Measurements from ENCODE around the gene ARL6IP1. TPM values are rescaled to one million over a fixed set of nuclear protein-coding genes. Genes with fewer than 3 reads are reported as not detected.
A peak's percentile ranks its signal among the peaks of the same experiment; 100 is the strongest.

The ARL6IP1 gene
- total and polyA plus RNA-seq, 2 of the 13 experiments (the other 11 are each of a cell fraction or from before 2014, with no cell fraction given): 263 to 373 TPM

DNA sequence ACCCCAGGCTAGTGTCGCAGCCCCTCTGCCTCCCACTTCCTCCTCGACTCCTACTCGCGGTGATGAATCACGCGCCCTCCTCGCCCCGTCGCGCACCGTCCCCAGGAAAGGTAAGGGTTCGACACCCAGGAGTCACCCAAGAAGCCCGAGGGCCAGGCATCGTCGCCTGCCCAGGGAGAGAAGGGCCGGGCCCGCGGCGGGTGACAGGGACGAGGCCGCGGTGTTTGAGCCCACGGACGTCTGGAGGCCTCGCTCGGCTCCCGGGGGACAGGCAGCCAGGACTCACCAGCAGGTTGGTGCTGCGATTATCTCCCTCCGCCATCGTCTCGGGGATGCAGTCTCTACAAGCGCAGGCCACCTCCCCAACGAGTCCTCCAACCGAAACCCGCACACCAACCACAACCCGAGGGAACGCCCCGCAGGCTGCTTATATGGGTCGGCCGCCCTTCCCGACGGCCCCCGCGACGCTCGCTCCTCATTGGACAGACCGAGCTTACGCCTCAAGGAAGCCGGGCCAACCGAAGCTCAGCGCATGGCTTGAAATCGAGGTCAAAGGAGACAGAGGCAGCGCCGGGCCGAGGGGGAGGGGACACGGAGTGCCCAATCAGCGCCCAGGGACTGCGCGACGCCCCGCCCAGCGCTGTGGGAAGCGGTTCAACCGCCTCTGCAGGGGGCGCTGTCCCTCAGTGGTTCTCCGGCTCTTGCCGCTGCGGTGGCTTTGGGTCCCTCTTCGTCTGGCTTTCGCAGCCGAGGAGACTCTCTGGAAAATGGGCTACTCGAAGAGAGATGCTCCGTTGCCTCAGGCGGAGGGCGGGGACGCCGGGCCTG, at the start of gene ARL6IP1 (continued):
- TF ChIP-seq, protein P1, sequence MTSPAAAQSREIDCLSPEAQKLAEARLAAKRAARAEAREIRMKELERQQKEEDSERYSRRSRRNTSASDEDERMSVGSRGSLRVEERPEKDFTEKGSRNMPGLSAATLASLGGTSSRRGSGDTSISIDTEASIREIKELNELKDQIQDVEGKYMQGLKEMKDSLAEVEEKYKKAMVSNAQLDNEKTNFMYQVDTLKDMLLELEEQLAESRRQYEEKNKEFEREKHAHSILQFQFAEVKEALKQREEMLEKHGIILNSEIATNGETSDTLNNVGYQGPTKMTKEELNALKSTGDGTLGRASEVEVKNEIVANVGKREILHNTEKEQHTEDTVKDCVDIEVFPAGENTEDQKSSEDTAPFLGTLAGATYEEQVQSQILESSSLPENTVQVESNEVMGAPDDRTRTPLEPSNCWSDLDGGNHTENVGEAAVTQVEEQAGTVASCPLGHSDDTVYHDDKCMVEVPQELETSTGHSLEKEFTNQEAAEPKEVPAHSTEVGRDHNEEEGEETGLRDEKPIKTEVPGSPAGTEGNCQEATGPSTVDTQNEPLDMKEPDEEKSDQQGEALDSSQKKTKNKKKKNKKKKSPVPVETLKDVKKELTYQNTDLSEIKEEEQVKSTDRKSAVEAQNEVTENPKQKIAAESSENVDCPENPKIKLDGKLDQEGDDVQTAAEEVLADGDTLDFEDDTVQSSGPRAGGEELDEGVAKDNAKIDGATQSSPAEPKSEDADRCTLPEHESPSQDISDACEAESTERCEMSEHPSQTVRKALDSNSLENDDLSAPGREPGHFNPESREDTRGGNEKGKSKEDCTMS (CRISPR knock-in tag; conservative IDR thresholded peaks at IDR 0.05): no peak
- TF ChIP-seq, protein P2, sequence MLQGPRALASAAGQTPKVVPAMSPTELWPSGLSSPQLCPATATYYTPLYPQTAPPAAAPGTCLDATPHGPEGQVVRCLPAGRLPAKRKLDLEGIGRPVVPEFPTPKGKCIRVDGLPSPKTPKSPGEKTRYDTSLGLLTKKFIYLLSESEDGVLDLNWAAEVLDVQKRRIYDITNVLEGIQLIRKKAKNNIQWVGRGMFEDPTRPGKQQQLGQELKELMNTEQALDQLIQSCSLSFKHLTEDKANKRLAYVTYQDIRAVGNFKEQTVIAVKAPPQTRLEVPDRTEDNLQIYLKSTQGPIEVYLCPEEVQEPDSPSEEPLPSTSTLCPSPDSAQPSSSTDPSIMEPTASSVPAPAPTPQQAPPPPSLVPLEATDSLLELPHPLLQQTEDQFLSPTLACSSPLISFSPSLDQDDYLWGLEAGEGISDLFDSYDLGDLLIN (CRISPR knock-in tag; IDR thresholded peaks at IDR 0.05; ENCODE audit: borderline replicate concordance): peak; percentile 92
- no peak for TF ChIP-seq LCORL (IDR thresholded peaks at IDR 0.05)
- peak; percentile 99 for TF ChIP-seq LCORL (CRISPR knock-in tag; IDR thresholded peaks at IDR 0.05)
- TF ChIP-seq GATAD1 (CRISPR knock-in tag; IDR thresholded peaks at IDR 0.05): peak; percentile 94
- TF ChIP-seq HHEX (CRISPR knock-in tag; IDR thresholded peaks at IDR 0.05): no peak; the same call in 1 of the 2 replicates
- TF ChIP-seq, protein P3, sequence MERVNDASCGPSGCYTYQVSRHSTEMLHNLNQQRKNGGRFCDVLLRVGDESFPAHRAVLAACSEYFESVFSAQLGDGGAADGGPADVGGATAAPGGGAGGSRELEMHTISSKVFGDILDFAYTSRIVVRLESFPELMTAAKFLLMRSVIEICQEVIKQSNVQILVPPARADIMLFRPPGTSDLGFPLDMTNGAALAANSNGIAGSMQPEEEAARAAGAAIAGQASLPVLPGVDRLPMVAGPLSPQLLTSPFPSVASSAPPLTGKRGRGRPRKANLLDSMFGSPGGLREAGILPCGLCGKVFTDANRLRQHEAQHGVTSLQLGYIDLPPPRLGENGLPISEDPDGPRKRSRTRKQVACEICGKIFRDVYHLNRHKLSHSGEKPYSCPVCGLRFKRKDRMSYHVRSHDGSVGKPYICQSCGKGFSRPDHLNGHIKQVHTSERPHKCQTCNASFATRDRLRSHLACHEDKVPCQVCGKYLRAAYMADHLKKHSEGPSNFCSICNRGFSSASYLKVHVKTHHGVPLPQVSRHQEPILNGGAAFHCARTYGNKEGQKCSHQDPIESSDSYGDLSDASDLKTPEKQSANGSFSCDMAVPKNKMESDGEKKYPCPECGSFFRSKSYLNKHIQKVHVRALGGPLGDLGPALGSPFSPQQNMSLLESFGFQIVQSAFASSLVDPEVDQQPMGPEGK (CRISPR knock-in tag; IDR thresholded peaks at IDR 0.05): peak; percentile 34
- peak; percentile 62; the same call in 1 of the 2 replicates for TF ChIP-seq ZNF879 (CRISPR knock-in tag; IDR thresholded peaks at IDR 0.05)
- peak; percentile 99 for TF ChIP-seq ZNF558 (CRISPR knock-in tag; IDR thresholded peaks at IDR 0.05; ENCODE audit: borderline replicate concordance)
- TF ChIP-seq KDM4B (CRISPR knock-in tag; IDR thresholded peaks at IDR 0.05): peak; percentile 90; the same call in 1 of the 2 replicates
- peak; percentile 99 for TF ChIP-seq NFYC (CRISPR knock-in tag; IDR thresholded peaks at IDR 0.05)
- peak; percentile 99 for TF ChIP-seq ZNF615 (CRISPR knock-in tag; IDR thresholded peaks at IDR 0.05; ENCODE audit: borderline replicate concordance)
- TF ChIP-seq, protein P4, sequence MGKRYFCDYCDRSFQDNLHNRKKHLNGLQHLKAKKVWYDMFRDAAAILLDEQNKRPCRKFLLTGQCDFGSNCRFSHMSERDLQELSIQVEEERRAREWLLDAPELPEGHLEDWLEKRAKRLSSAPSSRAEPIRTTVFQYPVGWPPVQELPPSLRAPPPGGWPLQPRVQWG (CRISPR knock-in tag; IDR thresholded peaks at IDR 0.05; ENCODE audit: borderline replicate concordance, low read depth): no peak
- peak; percentile 98; the same call in 1 of the 2 replicates for TF ChIP-seq THYN1 (CRISPR knock-in tag; IDR thresholded peaks at IDR 0.05; ENCODE audit: borderline replicate concordance, low read depth)
- TF ChIP-seq RAD21 (CRISPR knock-in tag; IDR thresholded peaks at IDR 0.05): peak; percentile 91
- no peak; the same call in 1 of the 2 replicates for TF ChIP-seq ZNF234 (CRISPR knock-in tag; conservative IDR thresholded peaks at IDR 0.05)
- TF ChIP-seq ZNF343 (CRISPR knock-in tag; IDR thresholded peaks at IDR 0.05): peak; percentile 97
- TF ChIP-seq MIER2 (CRISPR knock-in tag; IDR thresholded peaks at IDR 0.05): peak; percentile 87
- peak; percentile 84 for TF ChIP-seq SOX13 (IDR thresholded peaks at IDR 0.05)
- peak; percentile 62 to 95; a peak in 3 of 4 replicates for TF ChIP-seq SOX13 (CRISPR knock-in tag; conservative IDR thresholded peaks at IDR 0.05 in 1 of 2, IDR thresholded peaks at IDR 0.05 in 1 of 2)
- TF ChIP-seq ZNF850 (CRISPR knock-in tag; conservative IDR thresholded peaks at IDR 0.05): peak; percentile 96
- TF ChIP-seq ZNF33B (CRISPR knock-in tag; IDR thresholded peaks at IDR 0.05): peak; percentile 22
- TF ChIP-seq SETDB1 (CRISPR knock-in tag; IDR thresholded peaks at IDR 0.05; ENCODE audit: borderline replicate concordance): no peak
